Measurements from ENCODE around the gene HAPLN1. TPM values are rescaled to one million over a fixed set of nuclear protein-coding genes. Genes with fewer than 3 reads are reported as not detected.

Gene HAPLN1
- total RNA-seq, 4 donors from 2014 or later, result 2.0 TPM; not detected in 3

DNA sequence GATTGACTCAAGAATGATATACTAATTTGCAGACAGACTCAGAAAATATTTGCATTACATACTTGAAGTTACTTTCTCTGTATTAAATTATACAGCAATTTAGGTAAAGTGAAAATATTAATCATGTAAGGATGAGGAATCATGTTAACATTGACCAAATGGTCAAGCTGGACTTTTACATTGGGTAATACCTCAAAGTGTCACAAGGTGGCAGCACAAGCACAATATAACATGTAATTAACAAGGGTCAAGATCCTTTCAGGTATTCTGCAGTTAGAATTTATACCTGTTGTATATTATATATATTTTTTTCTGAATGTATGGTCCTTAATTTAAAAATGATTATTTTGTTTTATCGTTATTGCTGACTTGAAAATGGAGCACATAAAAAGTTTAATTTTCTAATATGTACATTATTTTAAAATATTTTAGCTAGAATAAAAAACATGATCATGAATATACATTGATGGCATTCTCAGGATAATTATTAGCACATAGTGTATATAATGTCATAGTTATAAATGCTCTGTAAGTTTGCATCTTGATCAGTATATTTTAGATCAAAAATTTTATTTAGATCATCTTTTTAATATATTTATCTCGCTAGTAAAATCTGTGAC lies 8.6 kb downstream of the HAPLN1 start:
- H3K4me3 ChIP-seq, result no peak overlapping the region
- H3K36me3 ChIP-seq, result no peaks in the 10 kb centered on the region
- no peak overlapping the region for H3K27ac ChIP-seq
- intact Hi-C loops (cut with DNase I; ENCODE audit: low total_unique reads), result no loop called here
- no peak for TF ChIP-seq POLR2A (IDR thresholded peaks at IDR 0.05)
- TF ChIP-seq, protein P1, sequence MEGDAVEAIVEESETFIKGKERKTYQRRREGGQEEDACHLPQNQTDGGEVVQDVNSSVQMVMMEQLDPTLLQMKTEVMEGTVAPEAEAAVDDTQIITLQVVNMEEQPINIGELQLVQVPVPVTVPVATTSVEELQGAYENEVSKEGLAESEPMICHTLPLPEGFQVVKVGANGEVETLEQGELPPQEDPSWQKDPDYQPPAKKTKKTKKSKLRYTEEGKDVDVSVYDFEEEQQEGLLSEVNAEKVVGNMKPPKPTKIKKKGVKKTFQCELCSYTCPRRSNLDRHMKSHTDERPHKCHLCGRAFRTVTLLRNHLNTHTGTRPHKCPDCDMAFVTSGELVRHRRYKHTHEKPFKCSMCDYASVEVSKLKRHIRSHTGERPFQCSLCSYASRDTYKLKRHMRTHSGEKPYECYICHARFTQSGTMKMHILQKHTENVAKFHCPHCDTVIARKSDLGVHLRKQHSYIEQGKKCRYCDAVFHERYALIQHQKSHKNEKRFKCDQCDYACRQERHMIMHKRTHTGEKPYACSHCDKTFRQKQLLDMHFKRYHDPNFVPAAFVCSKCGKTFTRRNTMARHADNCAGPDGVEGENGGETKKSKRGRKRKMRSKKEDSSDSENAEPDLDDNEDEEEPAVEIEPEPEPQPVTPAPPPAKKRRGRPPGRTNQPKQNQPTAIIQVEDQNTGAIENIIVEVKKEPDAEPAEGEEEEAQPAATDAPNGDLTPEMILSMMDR (IDR thresholded peaks at IDR 0.05), result peak; percentile 47 to 55 (median 49)
- DNase-seq, result peak in 1 of 2 donors; percentile 17
- H3K9me3 ChIP-seq, result no peaks in the 10 kb centered on the region
- H3K27me3 ChIP-seq, result no peaks in the 10 kb centered on the region
- no peaks in the 10 kb centered on the region for H3K4me1 ChIP-seq

DNA sequence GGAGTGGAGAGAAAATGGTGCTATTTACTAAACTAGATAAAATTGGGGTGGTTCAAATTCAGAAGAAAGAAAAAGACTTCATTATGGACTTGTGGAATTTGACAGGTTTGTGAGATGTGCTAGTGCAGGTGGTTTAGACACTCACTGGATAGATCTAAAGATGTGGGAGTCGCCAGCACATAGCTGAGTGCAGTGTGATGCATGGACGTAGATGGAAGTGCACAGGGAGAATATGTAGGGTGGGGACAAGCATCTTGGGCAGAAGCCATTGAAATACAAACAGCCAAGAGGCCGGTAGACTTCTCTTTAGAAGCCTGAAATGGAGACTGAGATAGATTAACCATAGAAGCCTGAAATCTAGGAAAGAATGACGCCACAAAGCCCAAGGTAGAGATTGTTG lies 10.7 kb downstream of the HAPLN1 start:
- no peak overlapping the region for H3K4me3 ChIP-seq
- no peaks in the 10 kb centered on the region for H3K4me1 ChIP-seq
- intact Hi-C loops (cut with DNase I; ENCODE audit: low total_unique reads), result no loop called here
- no peaks in the 10 kb centered on the region for H3K9me3 ChIP-seq
- DNase-seq, result no peak
- no peaks in the 10 kb centered on the region for H3K27me3 ChIP-seq
- no peaks in the 10 kb centered on the region for H3K36me3 ChIP-seq
- TF ChIP-seq, protein P1 (IDR thresholded peaks at IDR 0.05), result no peak
- TF ChIP-seq POLR2A (IDR thresholded peaks at IDR 0.05), result no peak
- no peak overlapping the region for H3K27ac ChIP-seq

DNA sequence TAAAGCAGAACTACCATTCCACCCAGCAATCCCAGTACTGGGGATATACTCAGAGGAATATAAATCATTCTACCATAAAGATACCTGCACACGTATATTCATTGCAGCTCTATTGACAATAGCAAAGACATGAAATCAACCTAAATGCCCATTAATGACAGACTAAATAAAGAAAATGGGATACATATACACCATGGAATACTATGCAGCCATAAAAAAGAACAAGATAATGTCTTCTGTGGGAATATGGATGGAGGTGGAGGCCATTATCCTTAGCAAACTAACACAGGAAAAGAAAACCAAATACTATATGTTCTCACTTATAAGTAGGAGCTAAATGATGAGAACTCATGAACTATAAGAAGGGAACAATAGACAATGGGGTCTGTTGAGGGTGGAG lies 12.5 kb downstream of the HAPLN1 start:
- intact Hi-C loops (cut with DNase I; ENCODE audit: low total_unique reads), result no loop called here
- H3K27me3 ChIP-seq, result no peaks in the 10 kb centered on the region
- no peak overlapping the region for H3K27ac ChIP-seq
- DNase-seq, result no peak
- no peak overlapping the region for H3K4me3 ChIP-seq
- no peaks in the 10 kb centered on the region for H3K36me3 ChIP-seq
- H3K4me1 ChIP-seq, result no peaks in the 10 kb centered on the region
- TF ChIP-seq, protein P1 (IDR thresholded peaks at IDR 0.05), result no peak
- TF ChIP-seq POLR2A (IDR thresholded peaks at IDR 0.05), result no peak
- no peaks in the 10 kb centered on the region for H3K9me3 ChIP-seq

DNA sequence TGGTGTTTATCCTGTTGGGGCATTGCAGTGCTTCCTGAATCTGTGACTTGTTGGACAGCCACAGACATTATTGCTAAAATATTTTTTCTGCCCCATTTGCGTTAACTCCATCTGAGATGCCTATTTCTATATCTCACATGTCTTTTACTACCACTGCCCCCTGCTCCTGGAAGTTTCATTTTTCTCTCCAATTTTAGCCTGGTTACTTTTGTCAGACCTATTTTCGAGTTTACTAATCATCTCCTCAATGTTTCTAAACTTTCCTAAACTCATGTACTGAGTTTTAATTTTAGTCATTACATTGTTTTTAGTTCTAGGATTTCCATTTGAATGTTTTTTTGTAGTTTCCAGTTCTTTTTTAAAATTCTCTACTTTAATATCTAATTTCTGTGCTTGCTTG lies 17.6 kb downstream of the HAPLN1 start:
- H3K27me3 ChIP-seq, result no peaks in the 10 kb centered on the region
- TF ChIP-seq, protein P1 (IDR thresholded peaks at IDR 0.05), result no peak
- no peak for TF ChIP-seq POLR2A (IDR thresholded peaks at IDR 0.05)
- H3K4me3 ChIP-seq, result no peak overlapping the region
- intact Hi-C loops (cut with DNase I; ENCODE audit: low total_unique reads), result no loop called here
- H3K27ac ChIP-seq, result no peak overlapping the region
- H3K36me3 ChIP-seq, result no peaks in the 10 kb centered on the region
- no peaks in the 10 kb centered on the region for H3K9me3 ChIP-seq
- no peak for DNase-seq
- no peaks in the 10 kb centered on the region for H3K4me1 ChIP-seq

DNA sequence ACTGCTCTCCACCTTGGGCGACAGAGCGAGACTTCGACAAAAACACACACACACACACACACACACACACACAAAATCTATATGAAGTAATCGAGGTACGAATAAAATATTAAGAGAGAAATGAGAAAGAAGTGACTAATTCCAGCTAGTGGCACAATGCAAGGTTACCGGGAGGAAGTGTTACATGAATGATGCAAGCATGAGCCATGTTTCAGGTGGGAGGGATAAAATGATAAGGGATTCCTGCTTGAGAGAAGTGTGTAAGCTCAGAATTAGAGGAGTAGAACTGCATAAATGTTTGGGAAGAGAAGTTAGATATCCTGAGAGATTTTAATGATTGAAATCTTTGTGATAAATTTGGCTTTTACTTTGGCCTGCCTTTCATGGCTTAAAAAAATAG lies 18.8 kb downstream of the HAPLN1 start:
- H3K36me3 ChIP-seq, result no peaks in the 10 kb centered on the region
- no peak overlapping the region for H3K4me3 ChIP-seq
- no peak for DNase-seq
- H3K9me3 ChIP-seq, result no peaks in the 10 kb centered on the region
- TF ChIP-seq POLR2A (IDR thresholded peaks at IDR 0.05), result no peak
- TF ChIP-seq, protein P1 (IDR thresholded peaks at IDR 0.05), result no peak
- H3K27ac ChIP-seq, result no peak overlapping the region
- H3K4me1 ChIP-seq, result no peaks in the 10 kb centered on the region
- intact Hi-C loops (cut with DNase I; ENCODE audit: low total_unique reads), result no loop called here
- H3K27me3 ChIP-seq, result no peaks in the 10 kb centered on the region
